ENCODE data around the gene CNNM4.

The CNNM4 gene

DNA sequence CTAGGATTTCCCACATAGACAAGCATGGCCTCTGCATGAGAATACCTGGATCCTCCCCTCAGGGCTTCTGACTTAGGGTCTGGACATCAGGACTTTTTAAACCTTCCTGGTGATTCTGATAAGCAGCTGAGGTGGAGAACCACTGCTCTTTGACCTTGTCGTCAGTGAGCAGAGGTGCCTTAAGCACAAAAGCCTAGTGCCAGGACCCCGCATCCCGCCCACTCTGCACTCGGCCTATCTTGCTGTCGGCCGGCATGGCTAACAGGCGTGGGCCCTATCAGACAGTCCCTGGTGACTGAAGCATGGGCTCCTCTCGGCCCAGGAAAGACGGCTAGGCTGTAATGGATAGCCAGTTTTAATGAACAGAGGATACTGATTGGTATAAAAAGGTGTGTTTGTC, 76.9 kb downstream of the CNNM4 start:
- no peak for DNase-seq

DNA sequence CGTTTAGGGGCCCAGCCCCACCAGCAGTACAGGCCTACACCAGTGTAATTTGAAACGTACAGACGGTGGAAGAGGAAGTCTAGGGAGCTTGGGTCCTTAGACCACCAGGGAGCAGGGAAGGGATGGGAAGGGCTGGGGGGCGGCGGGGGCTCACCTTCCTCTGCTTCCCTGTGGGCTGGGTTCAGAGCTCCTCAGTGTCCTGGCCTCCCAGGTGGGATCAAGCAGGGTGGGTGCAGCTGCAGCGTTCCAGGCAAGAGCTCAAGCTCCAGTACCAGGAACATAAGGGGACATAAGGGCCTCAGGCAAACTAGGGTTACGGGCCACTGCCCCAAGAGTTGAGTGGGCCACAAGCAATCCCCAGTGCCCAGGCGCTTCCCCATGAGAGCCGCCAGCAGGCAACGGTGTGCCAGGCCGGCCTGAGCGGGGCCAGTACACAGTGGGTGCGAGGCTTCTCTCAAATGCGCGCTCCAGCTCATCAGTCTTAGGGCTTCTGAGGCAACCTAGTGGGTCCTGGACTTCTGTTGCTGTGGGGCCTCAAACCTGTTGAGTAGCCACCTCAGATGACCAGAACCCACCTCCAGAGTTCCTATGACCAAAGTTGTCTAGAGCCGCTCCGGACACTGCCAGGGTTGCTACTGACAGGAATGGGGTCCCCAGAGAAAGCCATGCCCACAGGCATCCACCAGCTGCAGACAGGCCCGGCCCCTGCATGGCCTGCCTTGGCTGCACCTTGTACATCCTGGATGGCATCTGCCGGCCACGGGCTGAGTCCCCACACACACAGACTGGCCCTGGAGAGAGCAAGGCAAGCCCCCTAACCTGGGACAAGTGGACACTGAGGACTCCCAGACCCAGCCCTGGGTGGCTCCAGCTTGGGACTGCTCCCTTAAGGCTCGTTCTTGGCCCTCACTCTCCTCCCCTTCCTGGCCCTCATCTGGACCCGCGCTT, 77.9 kb downstream of the CNNM4 start:
- DNase-seq: no peak

DNA sequence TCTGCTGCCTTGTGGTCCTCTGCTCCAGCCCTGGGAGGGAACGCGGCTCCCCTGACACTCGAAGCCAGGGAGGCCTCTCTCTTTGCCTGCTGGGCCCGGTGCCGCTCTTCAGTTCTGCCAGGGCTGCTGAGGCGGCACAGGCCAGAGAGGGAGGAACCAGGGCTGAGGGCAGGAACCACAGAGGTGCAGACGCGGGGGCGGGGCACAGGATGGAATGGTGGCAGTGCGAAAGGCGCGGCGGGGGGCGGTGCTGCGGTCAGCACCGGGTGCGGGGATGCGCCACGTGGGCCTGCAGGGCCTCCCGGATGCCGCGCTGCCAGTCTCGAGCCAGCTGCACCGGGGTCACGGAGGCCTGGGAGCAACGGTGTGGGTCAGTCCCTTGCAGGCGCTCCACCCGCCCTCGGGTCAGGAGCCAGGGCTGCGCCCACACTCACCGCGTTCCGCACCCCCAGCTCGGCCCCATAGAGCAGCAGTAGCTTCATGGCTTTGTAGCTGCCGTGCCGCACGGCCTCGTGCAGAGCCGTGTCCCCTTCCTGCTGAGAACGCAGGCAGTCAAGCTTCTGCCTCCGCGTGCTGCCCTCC, 78.7 kb downstream of the CNNM4 start:
- DNase-seq: peak; percentile 91

DNA sequence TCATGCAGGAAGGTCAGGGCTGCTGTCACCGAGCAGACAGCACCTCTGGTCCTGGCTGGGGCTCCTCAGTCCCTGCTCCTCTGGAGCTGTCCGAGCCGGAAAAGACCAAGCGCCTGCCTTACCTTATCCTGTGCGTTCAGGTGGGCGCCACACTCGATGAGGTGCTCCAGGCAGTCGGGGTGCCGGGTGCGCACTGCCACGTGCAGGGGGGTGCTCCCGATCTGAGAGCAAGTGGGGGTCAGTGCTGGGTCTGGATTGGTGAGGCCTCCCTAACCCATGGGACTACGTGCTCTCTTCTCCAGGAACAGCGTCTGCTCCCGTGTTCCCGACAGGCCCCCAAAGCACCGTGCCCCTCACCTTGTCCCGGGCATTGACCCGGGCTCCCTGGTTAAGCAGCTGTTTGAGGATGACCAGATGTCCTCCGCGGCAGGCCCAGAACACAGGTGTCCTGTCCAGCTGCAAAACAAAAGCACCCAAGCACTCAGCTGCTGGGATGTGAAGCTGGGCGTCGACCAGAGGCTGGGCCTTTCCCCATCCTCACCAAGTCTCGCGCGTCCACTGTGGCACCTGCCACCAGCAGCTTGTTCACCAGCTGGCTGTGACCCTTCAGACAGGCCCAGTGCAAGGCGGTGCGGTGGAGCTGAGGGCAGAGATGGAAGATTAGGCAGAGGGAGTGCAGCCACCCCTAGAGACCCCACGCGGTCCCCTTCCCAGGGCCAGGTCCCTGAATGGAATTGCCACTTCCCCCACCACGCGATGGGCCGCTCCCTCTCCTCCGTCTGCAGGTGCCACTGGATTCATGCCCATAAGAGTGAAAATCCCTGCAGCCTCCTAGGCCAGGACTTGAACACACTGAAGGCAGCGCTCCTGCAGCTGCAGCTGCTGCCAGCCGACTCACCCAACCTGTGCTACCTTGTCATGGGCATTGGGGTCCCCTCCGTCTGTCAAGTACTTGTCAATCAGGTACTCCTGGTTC, 79.5 kb downstream of the CNNM4 start:
- no peak for DNase-seq

DNA sequence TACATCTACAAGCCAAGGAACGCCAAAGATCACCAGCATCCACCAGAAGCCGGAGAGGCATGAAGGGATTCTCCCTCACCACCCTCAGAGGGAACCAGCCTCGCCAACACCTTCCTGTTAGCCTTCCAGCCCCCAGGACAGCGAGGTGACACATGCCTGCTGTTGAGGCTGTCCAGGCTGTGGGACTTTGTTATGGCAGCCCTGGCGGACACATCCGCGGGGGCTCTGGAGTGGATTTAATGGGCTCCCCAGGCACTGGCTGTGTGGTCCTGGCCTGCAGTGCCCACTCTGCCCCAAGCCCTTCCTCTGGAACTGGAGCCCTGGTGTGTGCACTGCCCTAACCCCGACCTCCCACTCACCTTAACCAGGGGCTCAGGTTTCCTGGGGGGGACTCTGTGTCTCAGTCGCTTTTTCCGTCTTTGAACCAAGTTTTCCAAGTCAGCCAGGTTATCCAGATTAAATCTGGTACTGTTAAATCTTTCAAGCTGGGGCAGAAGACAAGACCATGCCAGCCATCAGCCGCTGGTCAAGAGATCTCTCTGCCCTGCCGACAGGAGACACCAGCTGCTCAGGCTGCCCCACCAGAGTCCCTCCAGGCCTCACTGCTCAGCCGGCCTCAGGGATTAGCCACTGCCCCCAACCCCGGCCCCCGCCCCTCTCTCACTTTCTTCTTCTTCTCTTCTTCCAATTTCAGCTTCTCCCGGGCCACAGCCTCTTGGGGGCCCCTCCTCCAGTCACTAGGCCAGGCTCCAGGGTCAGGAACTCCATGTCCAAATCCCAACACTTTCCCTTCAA, 81.2 kb downstream of the CNNM4 start:
- DNase-seq: no peak

DNA sequence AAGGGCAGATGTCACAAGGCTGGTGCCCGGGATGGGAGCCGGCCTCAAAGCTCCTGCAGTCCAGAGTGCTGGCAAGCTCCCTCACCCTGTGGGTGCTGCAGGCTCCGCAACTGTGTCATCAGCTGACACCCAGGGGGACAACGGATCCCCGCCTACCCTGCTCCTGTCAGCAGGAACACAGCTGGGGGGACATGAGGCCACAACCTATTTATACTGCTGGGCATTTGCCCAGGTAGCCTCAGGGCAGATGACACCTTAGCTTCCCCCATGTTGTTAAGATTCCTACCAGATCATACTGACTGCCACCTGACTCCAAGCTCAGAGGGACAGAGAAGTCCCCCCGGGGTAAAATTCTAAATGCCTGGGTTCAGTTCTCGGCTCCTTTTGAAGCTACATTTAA, 81.9 kb downstream of the CNNM4 start:
- no peak for DNase-seq

DNA sequence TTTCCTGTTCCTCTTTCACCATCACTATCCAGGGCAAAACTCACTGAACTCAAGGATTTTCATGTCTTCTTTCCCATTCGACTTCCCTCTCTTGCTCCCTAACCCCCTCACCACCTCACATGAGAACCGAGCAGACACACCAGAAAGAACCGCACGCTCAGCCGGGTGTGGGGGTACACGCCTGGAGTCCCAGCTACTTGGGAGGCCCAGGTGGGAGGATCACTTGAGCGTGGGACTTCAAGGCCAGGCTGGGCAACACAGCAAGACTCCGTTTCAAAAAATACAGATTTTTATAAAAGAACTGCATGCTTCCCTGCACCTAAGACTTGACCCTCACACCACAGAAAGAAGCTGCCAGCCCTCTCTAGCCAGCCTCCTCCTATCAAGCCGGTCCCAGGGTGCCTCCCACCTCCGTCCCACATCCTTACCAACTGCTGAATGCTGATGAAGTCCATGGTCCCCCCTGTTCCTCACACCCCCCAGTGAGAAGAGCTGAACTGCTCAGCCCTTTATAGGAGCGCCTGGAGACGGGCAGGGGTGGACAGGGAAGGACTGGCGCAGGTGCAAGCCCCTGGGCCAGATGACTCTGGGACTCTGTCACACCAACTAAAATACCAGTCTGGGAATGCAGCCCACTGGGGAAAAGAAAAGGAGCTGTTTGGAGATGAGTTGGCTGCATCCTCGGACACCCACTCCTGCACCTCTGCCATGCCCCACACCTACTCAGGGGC, 83.0 kb downstream of the CNNM4 start, which contains the start of gene ANKRD23:
Gene ANKRD23, minus strand, starts transcription at position 484 of the 731 bp plus-strand sequence. Its CDS starts 29 bp downstream, at position 455.
- no peak for DNase-seq

DNA sequence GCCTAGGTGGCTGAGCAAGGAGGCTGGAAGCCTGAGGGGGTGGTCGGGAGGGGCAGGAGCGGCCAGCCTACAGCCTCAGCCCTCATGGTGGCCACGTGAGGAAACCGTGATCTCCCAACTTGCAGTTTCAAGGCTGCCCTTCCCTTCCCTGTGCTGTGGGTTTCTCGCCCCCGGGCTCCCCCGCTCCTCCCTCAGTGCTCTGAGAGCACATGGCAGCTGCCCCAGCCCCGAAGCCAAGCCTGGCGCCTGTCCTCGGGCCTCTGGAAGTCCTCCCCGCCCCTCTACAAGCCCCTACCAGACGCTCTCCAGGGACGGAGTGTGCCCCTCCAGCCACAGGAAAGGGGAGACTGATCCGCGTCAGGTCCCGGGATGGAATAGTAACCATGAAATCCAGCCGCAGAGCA, 83.7 kb downstream of the CNNM4 start:
- no peak for DNase-seq

DNA sequence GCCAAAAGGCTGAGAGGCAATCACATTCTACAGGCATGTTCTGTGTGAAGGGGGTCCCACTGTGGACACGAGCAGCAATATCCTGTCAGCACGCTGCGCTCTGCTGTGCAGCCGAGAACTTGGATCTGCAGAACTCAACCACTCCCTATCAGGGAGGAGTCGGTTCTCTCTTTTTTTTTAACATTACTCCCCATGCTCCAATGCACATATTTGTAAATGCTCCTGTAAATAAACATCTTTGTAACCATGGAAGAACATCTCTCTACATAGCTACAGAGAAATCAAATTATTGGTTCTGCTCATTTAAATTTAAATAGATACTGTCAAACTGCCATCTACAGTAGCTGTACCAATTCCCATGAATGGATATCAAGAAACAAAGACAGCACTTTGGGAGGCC, 86.1 kb downstream of the CNNM4 start:
- DNase-seq: no peak

DNA sequence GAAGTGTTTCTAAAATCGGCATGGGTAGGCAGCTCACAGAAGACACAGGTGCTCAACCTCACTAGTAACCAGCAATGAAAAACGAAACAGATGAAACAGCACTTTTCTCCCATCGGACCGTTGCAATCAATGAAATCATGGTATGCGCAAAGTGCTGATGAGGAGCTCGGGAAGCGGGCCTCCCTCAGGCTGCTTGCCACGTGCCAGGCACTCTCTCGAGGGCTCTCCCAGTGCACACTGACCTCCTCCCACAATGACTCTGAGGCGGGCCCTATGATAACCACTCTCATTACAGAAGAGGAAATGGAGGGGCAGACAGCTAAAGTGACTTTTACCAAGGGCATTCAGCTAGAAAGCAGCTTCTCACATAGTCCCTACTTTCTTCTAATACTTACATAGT, 86.9 kb downstream of the CNNM4 start:
- peak; percentile 35 for DNase-seq

DNA sequence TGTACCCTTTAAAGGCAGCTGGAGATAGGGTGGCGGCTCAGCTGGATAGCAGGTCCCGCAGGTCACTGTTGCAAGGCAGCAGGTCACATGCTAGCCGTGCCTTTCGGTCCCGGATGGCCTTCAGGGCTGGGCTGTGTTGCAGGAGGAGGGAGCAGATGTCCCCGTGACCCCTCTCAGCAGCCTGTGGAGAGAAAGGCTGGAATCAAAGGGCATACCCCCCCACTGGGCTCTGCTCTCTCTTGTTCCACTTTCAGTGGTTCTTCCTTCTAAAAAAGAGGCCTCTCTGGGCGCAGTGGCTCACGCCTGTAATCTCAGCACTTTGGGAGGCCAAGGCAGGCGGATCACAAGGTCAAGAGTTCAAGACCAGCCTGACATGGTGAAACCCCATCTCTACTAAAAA, 87.6 kb downstream of the CNNM4 start:
- DNase-seq: no peak

DNA sequence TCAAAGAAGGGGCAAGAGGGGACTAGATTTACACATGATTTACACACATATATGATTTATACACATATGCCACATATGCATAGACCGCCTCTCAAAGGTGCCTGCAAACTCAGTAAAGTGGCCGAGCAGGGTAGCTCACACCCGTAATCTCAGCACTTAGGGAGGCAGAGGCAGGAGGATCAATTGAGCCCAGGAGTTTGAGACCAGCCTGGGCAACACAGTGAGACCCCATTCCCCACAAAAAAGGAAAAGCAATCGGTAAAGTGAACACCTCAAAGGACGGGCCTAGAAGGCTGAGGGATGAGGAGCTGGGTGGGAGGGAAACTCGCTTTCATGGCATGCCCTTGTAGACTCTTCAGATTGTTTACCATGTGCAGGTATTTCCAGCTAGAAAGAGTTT, 92.0 kb downstream of the CNNM4 start:
- DNase-seq: no peak

DNA sequence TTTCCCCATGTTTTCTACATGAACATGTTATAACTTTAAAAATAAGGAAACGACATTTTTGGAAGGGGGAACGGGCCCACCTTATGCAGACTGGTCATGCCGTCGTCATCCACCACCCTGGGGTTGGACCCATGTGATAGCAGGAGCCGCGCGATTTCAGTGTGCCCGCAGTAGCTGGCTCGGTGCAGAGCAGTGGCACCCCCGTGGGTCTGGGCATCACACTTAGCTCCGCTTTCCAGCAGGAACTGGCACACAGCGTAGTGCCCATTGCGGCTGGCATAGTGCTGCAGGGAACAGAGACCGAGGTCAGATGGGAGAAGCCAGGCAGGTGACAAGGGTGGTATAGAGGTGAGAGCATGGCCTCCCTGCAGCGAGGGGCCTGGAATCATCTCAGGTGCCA, 92.6 kb downstream of the CNNM4 start:
- DNase-seq: no peak

DNA sequence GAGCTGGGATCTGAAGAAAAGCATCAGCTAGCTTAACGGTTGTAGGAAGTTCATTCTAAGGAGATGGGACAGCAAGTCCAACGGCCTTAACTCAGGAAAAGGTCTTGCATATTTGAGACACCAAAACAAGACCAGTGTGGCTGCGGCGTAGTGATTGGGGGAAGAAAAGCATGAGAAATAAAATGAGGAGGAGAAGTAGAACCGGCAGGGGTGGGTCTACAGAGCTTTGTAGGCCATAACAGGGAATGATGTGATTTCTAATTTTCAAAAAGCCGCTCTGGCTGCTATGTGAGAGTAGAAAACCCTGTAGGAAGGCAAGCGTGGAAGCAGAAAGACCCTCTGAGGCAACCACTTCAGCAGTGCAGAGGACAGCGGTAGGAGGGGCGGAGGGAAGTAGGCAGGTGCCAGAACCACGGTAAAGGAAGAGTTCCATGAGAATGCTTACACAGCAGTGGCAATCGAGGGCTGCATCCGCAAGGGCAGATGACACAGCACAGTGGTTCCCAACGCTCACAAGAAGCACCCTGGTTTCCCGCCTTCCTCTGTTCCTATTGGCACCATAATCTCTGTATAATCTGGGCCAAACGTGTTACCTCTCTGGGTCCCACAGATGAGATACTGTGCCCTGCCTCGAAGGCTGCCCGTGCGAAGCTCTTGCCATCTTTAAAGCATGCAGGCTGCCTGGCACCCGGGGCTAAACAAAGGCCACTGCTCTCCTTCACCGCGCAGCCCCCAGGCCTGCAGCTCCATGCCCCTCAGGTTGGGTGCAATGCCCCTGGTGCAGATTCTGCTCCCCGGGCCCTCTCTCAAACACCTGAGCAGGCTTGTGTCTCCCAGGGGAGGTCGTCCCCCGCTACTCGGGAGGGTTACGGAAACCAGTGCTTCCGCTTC, 96.3 kb downstream of the CNNM4 start:
- peak; percentile 72 for DNase-seq

DNA sequence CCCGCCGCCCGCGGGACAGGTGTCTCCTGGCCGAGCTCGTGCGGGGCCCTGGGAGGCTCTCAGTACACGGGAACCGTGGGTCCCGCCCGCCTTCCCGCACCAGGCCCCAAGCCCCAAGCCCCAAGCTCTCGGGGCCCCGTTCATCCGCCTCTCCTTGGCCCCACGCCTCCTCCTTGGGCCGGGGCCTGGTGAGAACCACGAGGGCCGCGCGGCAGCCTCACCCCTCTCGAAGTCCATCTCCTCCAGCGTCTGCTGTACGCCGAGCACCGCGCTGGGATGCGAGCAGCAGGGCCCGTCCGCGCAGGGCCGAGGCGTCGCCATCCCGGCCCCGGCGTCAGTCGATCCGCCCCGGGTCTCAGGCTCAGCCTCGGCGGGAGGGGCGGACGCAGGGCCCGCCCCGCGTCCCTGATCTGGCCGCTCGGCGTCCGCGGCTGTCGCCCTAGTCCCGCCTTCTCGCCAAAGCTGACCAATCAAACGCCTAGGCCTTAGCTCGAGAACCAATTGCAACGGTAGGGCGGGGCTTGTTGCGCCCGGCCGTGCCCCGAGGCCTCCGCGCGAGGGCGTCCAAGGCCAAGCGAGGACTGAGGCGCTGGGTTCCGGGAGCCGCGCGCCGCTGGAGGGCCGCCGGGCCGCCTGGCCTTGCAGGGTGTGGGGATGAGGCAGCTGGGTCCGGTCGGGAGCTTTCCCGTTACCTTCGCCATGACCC, 97.1 kb downstream of the CNNM4 start, which contains the start of gene ANKRD39:
Gene ANKRD39, minus strand, starts transcription at position 350 of the 706 bp plus-strand sequence. Its CDS starts 29 bp downstream, at position 321.
- peak; percentile 99 for DNase-seq

DNA sequence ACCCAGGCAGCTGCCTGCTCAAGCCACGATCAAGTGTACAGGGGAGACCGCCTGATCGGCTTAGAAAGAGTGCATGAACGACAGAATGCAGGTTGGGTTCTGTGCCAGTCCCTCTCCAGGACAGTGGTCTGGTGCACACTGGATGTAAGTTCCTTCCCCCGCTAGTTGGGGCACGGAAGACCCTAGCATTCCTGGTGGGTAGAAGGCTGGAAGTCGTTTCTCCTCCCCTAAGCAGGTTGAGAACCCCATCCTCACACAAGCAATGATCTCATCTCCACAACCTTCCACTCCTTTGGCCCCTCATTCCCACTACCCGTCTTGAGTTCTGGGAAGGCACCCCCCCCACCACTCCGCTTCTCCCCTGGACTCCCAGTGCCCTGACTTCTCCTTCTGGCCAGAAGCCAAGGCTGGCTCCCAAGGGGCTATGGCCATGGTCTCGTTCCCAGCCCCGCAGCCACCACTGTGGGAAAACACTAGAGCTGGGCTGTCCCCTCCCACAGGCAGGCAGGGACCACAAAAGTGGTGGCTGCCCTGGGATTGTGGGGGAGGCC, 98.5 kb downstream of the CNNM4 start:
- no peak for DNase-seq

DNA sequence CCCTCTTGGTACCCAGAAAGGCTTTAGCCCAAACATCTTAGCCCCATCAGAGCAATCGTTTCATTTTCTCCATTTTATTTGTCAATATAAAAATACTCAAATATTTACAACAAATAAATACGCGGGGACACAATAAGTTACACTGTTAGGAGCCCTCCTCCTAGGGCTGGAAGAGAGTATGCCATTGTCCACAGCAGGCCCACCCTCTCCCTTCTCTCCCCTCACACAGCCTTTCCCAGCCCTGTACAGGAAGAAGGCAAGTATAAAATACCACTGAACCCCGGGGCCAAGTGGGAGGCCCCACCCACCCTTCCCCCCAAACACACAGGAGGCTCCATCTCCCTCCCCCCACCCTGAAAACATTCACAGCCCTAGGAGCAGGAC, 99.0 kb downstream of the CNNM4 start:
- DNase-seq: no peak

DNA sequence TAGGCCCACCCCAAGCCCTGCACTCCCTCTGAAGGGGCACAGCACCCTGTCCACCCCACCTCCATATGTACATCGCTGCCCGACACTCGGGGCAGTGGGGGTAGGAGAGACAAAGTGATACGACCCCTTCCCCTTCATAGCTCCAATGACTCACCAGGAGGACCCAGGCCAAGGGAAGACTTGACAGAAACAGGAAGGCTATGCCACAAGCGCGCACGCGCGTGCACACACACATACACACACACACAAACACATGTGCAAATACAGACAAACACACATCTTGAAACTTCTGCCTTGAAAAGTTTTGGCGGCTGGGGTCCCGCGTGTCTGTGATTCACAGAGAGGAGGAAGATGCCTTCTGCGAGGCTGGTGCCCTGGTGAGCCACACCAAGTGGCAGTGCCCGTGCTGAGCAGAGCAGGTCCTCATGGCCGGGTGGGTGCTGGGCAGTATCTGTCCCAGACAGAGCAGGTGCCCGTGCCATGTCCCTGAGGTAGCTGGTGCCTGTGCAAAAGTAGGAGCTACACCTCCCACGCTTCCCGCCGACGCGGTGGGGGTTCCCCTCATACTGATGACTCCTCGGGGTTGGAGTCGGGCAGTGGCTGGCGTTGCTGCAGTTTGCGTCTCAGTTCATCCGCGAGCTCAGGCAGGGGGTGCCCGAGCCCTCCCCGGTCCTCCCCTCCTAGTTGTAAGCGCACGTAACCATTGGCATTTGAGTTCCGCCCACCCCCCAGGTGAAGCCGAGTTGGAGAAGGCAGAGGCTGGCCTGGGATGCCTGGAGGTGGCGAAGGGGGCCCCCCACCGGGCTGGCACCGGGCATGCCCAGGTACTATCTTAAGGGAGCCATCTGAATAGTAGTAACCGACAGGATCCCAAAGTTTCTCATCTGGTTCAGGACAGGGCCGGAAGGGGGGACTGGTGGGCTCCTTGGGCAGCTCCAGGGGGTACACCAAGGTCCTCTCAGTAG, 99.6 kb downstream of the CNNM4 start:
- peak; percentile 53 for DNase-seq

All from hematopoietic multipotent progenitor cell treated with erythropoietin and hydrocortisone succinate and interleukin-3 and kit ligand, for 4 days (in vitro differentiated cells).